Heart right ventricle (tissue), 16 donors: Measurements from ENCODE around the gene RGS19. TPM values are rescaled to one million over a fixed set of nuclear protein-coding genes. Genes with fewer than 3 reads are reported as not detected.
A peak's percentile ranks its signal among the peaks of the same experiment; 100 is the strongest.

Experiments
- ATAC-seq, 8 donors: fragments of 200-7000 bp; cut with Tn5 transposase; one replicate each; pipeline ENCODE4 v1.9.1; 2020; ENCODE audit warnings: mild to moderate bottlenecking in 8 of 8, moderate library complexity in 8 of 8, moderate number of reproducible peaks in 1 of 8
- DNase-seq, 2 donors: peaks; one replicate each; pipeline ENCODE4 v3.0.0-alpha.2; 2020
- H3K27ac ChIP-seq, 10 donors: fragments of 200-600 bp; sonication (generic) in 2 of 10; one replicate each; pipeline versions ENCODE4 v1.5.0 to v1.8.0; 2020 to 2022; ENCODE audit warnings: mild to moderate bottlenecking in 3 of 10
- H3K27me3 ChIP-seq, 7 donors: fragments of 200-600 bp; one replicate each; pipeline ENCODE4 v1.8.0; 2021 to 2022; ENCODE audit warnings: mild to moderate bottlenecking in 2 of 7
- H3K36me3 ChIP-seq, 9 donors: fragments of 200-600 bp; sonication (generic) in 1 of 9; one replicate each; pipeline versions ENCODE4 v1.5.0 to v1.8.0; 2020 to 2022; ENCODE audit warnings: mild to moderate bottlenecking in 2 of 9
- H3K4me1 ChIP-seq, 9 donors: fragments of 200-600 bp; sonication (generic) in 1 of 9; one replicate each; pipeline versions ENCODE4 v1.5.0 to v1.8.0; 2020 to 2022; ENCODE audit warnings: mild to moderate bottlenecking in 4 of 9
- H3K4me3 ChIP-seq, 10 donors: fragments of 200-600 bp; sonication (generic) in 2 of 10; one replicate each; pipeline versions ENCODE4 v1.5.0 to v1.8.0; 2020 to 2022; ENCODE audit warnings: mild to moderate bottlenecking in 7 of 10, moderate library complexity in 2 of 10
- H3K9me3 ChIP-seq, 11 donors: fragments of 200-600 bp in 10 of 11; sonication (generic) in 2 of 11; one replicate each; pipeline versions ENCODE4 v1.5.0 to v1.8.0; 2013 to 2022; ENCODE audit warnings: mild to moderate bottlenecking in 2 of 11, control low read depth in 1 of 11, moderate library complexity in 1 of 11
- WGBS, 2 donors: extraction: QIAGEN DNeasy Blood & Tissue Kit; methylation state at CpG; one replicate each; pipeline ENCODE4 v1.1.7; 2013; ENCODE audit warnings: inconsistent platforms in 1 of 2; 5-methylcytosine and 5-hydroxymethylcytosine counted together
- intact Hi-C, 10 donors: fragments of 100-400 bp; cut with DNase I; formaldehyde crosslinking; loops; one replicate each; pipeline versions ENCODE4 v1.11.1 to v1.14.2; 2022
- polyA plus RNA-seq, 2 donors: library from polyadenylated mRNA; stranded (reverse); fragments of 200-250 nt; gene quantifications; one replicate each; pipeline ENCODE4 v1.2.3, GENCODE V29; 2013
- total RNA-seq, 10 donors: library from RNA; stranded (reverse); fragmentation: NEBNext Ultra II Directional in 3 of 10; extraction: Animal tissue kit (Norgen Biotek cat#: 25700) in 3 of 10; gene quantifications; one replicate each; pipeline versions ENCODE4 v1.2.1 to v1.2.4, GENCODE V29; 2021 to 2023
- TF ChIP-seq, protein P1 (sequence below), 9 donors: fragments of 200-600 bp; sonication (generic) in 2 of 9; IDR thresholded peaks; one replicate each; pipeline versions ENCODE4 v1.5.0 to v1.8.0; 2021 to 2022; ENCODE audit warnings: antibody characterized with exemption in 9 of 9, mild to moderate bottlenecking in 5 of 9, moderate library complexity in 1 of 9
- donor health status: Arrhythmogenic right ventricular cardiomyopathy.
- donor health status: ischemic (EF 13 %, LVEDD 7.1; RV severe dilation, severe dysfunction).
- donor health status: healthy with polysubstance abuse.
- donor health status: DM: no; HTN: yes; CAD: no.
- donor health status: DM: no; HTN: no; CAD: no.
- donor health status: ischemic (EF 25% LVEDD 6.9; RV normal size, moderate dysfunction).
- donor health status: ischemic (EF 25% LVEDD 5.7; RV mildly dilated, moderate dysfunction).
- donor health status: healthy.
- donor health status: DM: yes; HTN: yes; CAD: no.
- donor health status: Ischemic cardiomyopathy.
- donor health status: ischemic (EF 35%, LVEDD 5.7; RV mildly dilated, moderate dysfunction).
- donor health status: nonischemic (EF 11% LVEDD 7.7; RV severe dilation, severe dysfunction).
- donor health status: DM: yes; HTN: yes; CAD: no.
- donor health status: PGD.
- donor health status: ischemic (EF 29% LVEDD 5.4; RV normal size, mild dysfunction).
- donor health status: nonischemic (EF 23%, LVEDD 6.1; RV moderate dilation, normal function).

Gene RGS19
- total and polyA plus RNA-seq, 12 donors: 1.8 to 13.1 (median 4.0) TPM

GRCh38 chr20:64064145-64064698 lies 15.1 kb downstream of the RGS19 start:
- H3K4me3 ChIP-seq: peak overlapping the region in 9 of 10 donors; percentile 77 to 100 (median 94)
- peaks cover 0 to 2% (median 0%) of the 10 kb centered on the region in 9 donors for H3K36me3 ChIP-seq
- intact Hi-C loops: no loop called here
- peak in 3 of 8 donors; percentile 8 to 20 (median 19) for ATAC-seq
- WGBS, 2 donors: 32 to 37% methylated on average over 12 of the region's 12 CpGs
- TF ChIP-seq, protein P1, sequence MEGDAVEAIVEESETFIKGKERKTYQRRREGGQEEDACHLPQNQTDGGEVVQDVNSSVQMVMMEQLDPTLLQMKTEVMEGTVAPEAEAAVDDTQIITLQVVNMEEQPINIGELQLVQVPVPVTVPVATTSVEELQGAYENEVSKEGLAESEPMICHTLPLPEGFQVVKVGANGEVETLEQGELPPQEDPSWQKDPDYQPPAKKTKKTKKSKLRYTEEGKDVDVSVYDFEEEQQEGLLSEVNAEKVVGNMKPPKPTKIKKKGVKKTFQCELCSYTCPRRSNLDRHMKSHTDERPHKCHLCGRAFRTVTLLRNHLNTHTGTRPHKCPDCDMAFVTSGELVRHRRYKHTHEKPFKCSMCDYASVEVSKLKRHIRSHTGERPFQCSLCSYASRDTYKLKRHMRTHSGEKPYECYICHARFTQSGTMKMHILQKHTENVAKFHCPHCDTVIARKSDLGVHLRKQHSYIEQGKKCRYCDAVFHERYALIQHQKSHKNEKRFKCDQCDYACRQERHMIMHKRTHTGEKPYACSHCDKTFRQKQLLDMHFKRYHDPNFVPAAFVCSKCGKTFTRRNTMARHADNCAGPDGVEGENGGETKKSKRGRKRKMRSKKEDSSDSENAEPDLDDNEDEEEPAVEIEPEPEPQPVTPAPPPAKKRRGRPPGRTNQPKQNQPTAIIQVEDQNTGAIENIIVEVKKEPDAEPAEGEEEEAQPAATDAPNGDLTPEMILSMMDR (IDR thresholded peaks at IDR 0.05): no peak
- no peak for DNase-seq
- no peaks in the 10 kb centered on the region for H3K9me3 ChIP-seq
- H3K27me3 ChIP-seq: no peaks in the 10 kb centered on the region
- peak overlapping the region in 8 of 10 donors; percentile 49 to 92 (median 89) for H3K27ac ChIP-seq
- H3K4me1 ChIP-seq: peaks cover 5 to 46% (median 25%) of the 10 kb centered on the region in 9 donors

GRCh38 chr20:64063389-64064144 lies 15.8 kb downstream of the RGS19 start:
- H3K4me3 ChIP-seq: peak overlapping the region; percentile 77 to 100 (median 93)
- H3K27ac ChIP-seq: peak overlapping the region; percentile 33 to 92 (median 88)
- peaks cover 5 to 46% (median 25%) of the 10 kb centered on the region in 9 donors for H3K4me1 ChIP-seq
- 1 to 2% methylated on average over 47 to 51 of the region's 51 CpGs for WGBS, 2 donors
- intact Hi-C loops: loop anchor here in 2 of 10 donors (2.0 kb wide), 1 partner anchor 83 kb away; the partner anchor contains the start of gene PRPF6 (in 2 of the 2)
- TF ChIP-seq, protein P1 (IDR thresholded peaks at IDR 0.05): no peak
- no peaks in the 10 kb centered on the region for H3K9me3 ChIP-seq
- peak; percentile 1 to 30 (median 19) for ATAC-seq
- peaks cover 0 to 2% (median 0%) of the 10 kb centered on the region in 9 donors for H3K36me3 ChIP-seq
- DNase-seq: peak in 1 of 2 donors; percentile 59
- no peaks in the 10 kb centered on the region for H3K27me3 ChIP-seq

DNA sequence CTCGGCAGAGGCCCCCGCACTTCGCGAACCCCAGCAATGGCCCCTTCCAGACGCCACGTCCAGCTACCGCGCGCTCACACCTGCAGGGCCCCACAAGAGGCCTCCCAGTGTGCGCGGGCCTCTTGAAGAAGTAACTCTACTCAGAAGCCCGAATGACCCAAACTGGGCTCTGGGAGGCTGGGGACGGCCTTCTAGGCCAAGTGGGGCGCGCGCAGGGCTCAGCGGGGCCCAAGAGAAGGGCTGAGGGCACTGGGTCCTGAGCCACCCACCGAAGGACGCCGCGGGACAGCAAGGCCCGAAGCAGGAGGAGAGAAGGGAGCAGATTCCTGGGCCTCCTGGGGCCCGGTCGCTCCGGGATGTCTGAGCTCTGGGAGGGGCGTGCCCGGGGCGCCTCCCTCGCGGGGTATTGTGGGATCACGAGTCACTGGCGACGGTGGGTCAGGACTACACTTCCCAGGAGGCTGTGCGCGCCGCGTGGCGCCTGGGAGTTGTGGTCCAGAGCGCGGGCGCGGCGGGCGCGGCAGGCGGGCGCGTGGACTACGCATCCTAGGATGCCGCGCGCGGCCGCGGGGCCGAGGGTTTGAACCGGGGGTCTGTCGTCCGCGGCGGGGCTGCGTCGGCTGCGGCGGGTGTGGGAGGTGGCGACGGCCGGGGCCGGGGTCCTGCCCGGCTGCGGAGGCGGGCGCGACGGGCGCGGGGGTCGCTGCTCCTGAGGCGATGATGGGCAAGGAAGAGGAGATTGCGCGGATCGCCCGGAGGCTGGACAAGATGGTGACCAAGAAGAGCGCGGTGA lies 16.5 kb downstream of the RGS19 start, which contains the start of gene TCEA2:
Gene TCEA2 (plus strand): TSS at position 603 of the 793 bp plus-strand sequence. CDS start 115 bp downstream, at position 718.
- ATAC-seq: peak; percentile 91 to 97 (median 96)
- TF ChIP-seq, protein P1 (IDR thresholded peaks at IDR 0.05): no peak
- H3K27me3 ChIP-seq: peaks cover 0 to under 1% (median 0%) of the 10 kb centered on the region in 7 donors
- H3K36me3 ChIP-seq: no peaks in the 10 kb centered on the region
- WGBS, 2 donors: 4 to 7% methylated on average over 75 to 85 of the region's 85 CpGs
- intact Hi-C loops: loop anchor here in 2 of 10 donors (2.0 kb wide), 1 partner anchor 82 kb away; the partner anchor contains the start of gene PRPF6 (in 2 of the 2)
- peak within 1 kb of the TSS; percentile 44 to 92 (median 88) for H3K27ac ChIP-seq
- peaks cover 5 to 51% (median 30%) of the 10 kb centered on the region in 9 donors for H3K4me1 ChIP-seq
- peak within 1 kb of the TSS; percentile 77 to 100 (median 93) for H3K4me3 ChIP-seq
- DNase-seq: peak; percentile 97 to 98
- no peaks in the 10 kb centered on the region for H3K9me3 ChIP-seq
